Tibial artery (tissue), 4 donors: ENCODE data around the gene DNA2.

Experiments
- DNase-seq, 2 donors: peaks; one replicate each; pipeline ENCODE4 v3.0.0-alpha.2; 2019
- H3K27ac ChIP-seq, 2 donors: fragments of 200-600 bp; sonication (generic) in 1 of 2; 1 replicate in 1 of 2; 2 replicates in 1 of 2; pipeline ENCODE4 v1.5.1; 2018 to 2019; ENCODE audit warnings: mild to moderate bottlenecking in 1 of 2
- H3K27me3 ChIP-seq, 2 donors: fragments of 200-600 bp; sonication (generic) in 1 of 2; one replicate each; pipeline versions ENCODE4 v1.5.1 to v1.6.0; 2016 to 2019
- H3K36me3 ChIP-seq, 3 donors: fragments of 200-600 bp; sonication (generic) in 2 of 3; one replicate each; pipeline ENCODE4 v1.5.1; 2016 to 2019; ENCODE audit warnings: mild to moderate bottlenecking in 2 of 3
- H3K4me1 ChIP-seq, 4 donors: fragments of 200-600 bp; sonication (generic) in 2 of 4; 1 replicate in 3 of 4; 2 replicates in 1 of 4; pipeline ENCODE4 v1.5.1; 2016 to 2019
- H3K4me3 ChIP-seq, 2 donors: fragments of 200-600 bp; sonication (generic) in 1 of 2; 1 replicate in 1 of 2; 2 replicates in 1 of 2; pipeline ENCODE4 v1.5.1; 2018 to 2019; ENCODE audit warnings: mild to moderate bottlenecking in 2 of 2
- H3K9me3 ChIP-seq, 3 donors: fragments of 200-600 bp; sonication (generic) in 1 of 3; one replicate each; pipeline ENCODE4 v1.5.1; 2016 to 2019
- intact Hi-C: fragments of 100-400 bp; cut with DNase I; formaldehyde crosslinking; loops from one replicate; pipeline ENCODE4 v1.15.0; 2023; ENCODE audit warnings: low total_unique reads
- TF ChIP-seq, protein P1 (sequence below), 2 experiments: fragments of 200-600 bp in 1 of 2; fragments of 450-650 bp in 1 of 2; IDR thresholded peaks; one replicate each; pipeline ENCODE4 v1.5.1; 2017 to 2019; ENCODE audit warnings: antibody characterized with exemption in 2 of 2, mild to moderate bottlenecking in 1 of 2, moderate library complexity in 1 of 2

The DNA2 gene

GRCh38 chr10:68423522-68423921 is 48.3 kb downstream of the DNA2 start:
- no peak for DNase-seq
- TF ChIP-seq, protein P1, sequence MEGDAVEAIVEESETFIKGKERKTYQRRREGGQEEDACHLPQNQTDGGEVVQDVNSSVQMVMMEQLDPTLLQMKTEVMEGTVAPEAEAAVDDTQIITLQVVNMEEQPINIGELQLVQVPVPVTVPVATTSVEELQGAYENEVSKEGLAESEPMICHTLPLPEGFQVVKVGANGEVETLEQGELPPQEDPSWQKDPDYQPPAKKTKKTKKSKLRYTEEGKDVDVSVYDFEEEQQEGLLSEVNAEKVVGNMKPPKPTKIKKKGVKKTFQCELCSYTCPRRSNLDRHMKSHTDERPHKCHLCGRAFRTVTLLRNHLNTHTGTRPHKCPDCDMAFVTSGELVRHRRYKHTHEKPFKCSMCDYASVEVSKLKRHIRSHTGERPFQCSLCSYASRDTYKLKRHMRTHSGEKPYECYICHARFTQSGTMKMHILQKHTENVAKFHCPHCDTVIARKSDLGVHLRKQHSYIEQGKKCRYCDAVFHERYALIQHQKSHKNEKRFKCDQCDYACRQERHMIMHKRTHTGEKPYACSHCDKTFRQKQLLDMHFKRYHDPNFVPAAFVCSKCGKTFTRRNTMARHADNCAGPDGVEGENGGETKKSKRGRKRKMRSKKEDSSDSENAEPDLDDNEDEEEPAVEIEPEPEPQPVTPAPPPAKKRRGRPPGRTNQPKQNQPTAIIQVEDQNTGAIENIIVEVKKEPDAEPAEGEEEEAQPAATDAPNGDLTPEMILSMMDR (IDR thresholded peaks at IDR 0.05), result no peak

GRCh38 chr10:68419376-68419775 is 52.4 kb downstream of the DNA2 start:
- Histone ChIP-seq H3K27me3 (no peaks in the 10 kb centered on the region), H3K27ac (no peak overlapping the region), H3K9me3 (no peaks in the 10 kb centered on the region), H3K4me1 (no peaks in the 10 kb centered on the region), H3K36me3 (no peaks in the 10 kb centered on the region), H3K4me3 (no peak overlapping the region)
- intact Hi-C loops, result no loop called here
- DNase-seq, result no peak
- TF ChIP-seq, protein P1 (IDR thresholded peaks at IDR 0.05), result no peak

More at GRCh38 chr10:68423522-68423921, 48.3 kb downstream of the DNA2 start:
- Histone ChIP-seq H3K4me1 (no peaks in the 10 kb centered on the region), H3K27me3 (no peaks in the 10 kb centered on the region), H3K4me3 (no peak overlapping the region), H3K27ac (no peak overlapping the region), H3K9me3 (no peaks in the 10 kb centered on the region), H3K36me3 (no peaks in the 10 kb centered on the region)
- intact Hi-C loops, result no loop called here

- TF ChIP-seq, protein P1 (IDR thresholded peaks at IDR 0.05), result no peak
- DNase-seq, result no peak
- Histone ChIP-seq H3K27me3 (no peaks in the 10 kb centered on the region), H3K9me3 (no peaks in the 10 kb centered on the region), H3K4me3 (no peak overlapping the region), H3K27ac (no peak overlapping the region), H3K36me3 (no peaks in the 10 kb centered on the region), H3K4me1 (peaks cover 0 to 20% (median 7%) of the 10 kb centered on the region in 4 donors)
- intact Hi-C loops, result no loop called here
Observed at GRCh38 chr10:68408898-68409518, 62.8 kb downstream of the DNA2 start.

DNA sequence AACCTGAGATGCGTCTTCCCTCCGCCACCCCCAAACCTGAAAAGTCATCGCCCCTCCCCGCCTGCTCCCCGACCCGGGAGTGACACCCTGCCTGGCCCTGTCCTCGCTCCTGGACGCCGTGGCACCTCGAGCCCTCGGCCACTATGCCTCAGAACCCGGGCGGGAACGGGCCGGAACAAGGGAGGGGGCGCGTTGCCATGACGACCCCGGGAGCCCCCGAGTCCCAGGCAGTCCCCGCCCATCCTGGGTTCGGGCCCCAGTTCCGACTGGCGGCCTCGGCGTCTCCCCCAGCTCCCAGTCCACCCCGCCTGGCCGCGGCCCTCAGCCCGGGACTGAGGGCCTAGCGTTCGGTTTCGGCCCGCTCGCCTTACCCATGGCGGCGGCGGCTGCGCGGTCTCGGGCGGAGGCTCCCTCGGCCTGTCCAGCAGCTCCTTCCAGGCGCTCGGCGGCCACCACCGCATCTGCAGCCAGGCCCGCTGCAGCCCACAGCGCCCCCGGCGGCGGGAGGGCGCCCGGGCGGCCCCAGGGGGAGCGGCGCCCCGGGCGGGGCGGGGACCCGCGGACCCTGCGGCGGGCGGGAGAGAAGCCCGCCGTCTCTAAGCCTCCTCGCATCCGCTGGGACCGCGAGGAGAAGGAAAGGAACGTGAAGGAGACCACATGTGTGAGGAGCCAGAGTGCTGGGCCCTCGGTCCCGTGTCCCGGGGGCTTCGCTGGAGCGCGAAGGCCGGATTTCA is 64.8 kb downstream of the DNA2 start, which contains the start of gene RUFY2:
Gene RUFY2 (minus strand): TSS at position 463 of the 734 bp plus-strand sequence. CDS start 88 bp downstream, at position 375.
- Histone ChIP-seq H3K9me3 (no peaks in the 10 kb centered on the region), H3K27ac (peak within 1 kb of the TSS; percentile 95 to 97), H3K4me3 (peak within 1 kb of the TSS; percentile 92 to 96), H3K4me1 (peaks cover 0 to 35% (median 7%) of the 10 kb centered on the region in 4 donors), H3K27me3 (no peaks in the 10 kb centered on the region), H3K36me3 (no peaks in the 10 kb centered on the region)
- peak; percentile 66 to 88 for DNase-seq
- intact Hi-C loops, result no loop called here
- TF ChIP-seq, protein P1 (IDR thresholded peaks at IDR 0.05), result peak; percentile 57 to 97

GRCh38 chr10:68406111-68406814 is 65.5 kb downstream of the DNA2 start:
- DNase-seq, result peak in 1 of 2 donors; percentile 22
- intact Hi-C loops, result no loop called here

More at GRCh38 chr10:68406111-68406814, 65.5 kb downstream of the DNA2 start:
- TF ChIP-seq, protein P1 (IDR thresholded peaks at IDR 0.05), result no peak
- Histone ChIP-seq H3K4me3 (peak overlapping the region; percentile 92 to 96), H3K9me3 (no peaks in the 10 kb centered on the region), H3K27me3 (no peaks in the 10 kb centered on the region), H3K36me3 (peaks cover 0 to 5% (median 2%) of the 10 kb centered on the region in 3 donors), H3K27ac (peak overlapping the region; percentile 95 to 97), H3K4me1 (peaks cover 0 to 40% (median 7%) of the 10 kb centered on the region in 4 donors)
